GM18873 (cell line): ENCODE data around the gene GPR31.
"Not testable (repeated sequence)": the region's sequence is repeated elsewhere in the genome, so short reads cannot be mapped to it uniquely, and the experiment has no call there.

Source experiments
- ATAC-seq: cut with Tn5 transposase; IDR thresholded peaks from one replicate; pipeline ENCODE4 v1.9.1; 2021; ENCODE audit warnings: mild to moderate bottlenecking, moderate library complexity, moderate number of reproducible peaks; ENCODE audit not compliant: unreplicated experiment, low FRiP score

Gene GPR31, protein sequence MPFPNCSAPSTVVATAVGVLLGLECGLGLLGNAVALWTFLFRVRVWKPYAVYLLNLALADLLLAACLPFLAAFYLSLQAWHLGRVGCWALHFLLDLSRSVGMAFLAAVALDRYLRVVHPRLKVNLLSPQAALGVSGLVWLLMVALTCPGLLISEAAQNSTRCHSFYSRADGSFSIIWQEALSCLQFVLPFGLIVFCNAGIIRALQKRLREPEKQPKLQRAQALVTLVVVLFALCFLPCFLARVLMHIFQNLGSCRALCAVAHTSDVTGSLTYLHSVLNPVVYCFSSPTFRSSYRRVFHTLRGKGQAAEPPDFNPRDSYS

DNA sequence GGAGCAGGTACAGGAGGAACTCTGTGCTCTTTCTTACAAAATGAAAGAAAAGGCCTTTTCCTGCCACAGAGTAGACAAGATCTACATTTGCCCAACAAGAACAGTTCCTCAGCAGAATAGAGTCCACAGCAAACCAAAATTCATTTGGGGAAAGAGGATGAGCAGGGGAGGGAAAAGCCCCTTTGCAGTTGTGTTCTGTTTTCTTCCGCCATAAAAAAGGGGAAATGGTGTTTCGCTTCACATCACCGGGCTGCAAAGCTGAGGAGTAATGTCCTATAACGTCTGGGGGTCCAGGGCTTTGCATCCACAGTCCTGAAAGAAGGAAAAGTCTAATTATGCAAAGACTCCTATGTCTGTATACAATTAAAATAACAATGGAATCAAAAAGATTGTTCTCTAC, at the start of gene GPR31:
TSS of gene GPR31 (minus strand) at position 118 of the 400 bp plus-strand sequence. CDS start 149 bp downstream, outside the sequence.
- no peak for ATAC-seq

GRCh38 chr6:167207527-167207926, 49.7 kb upstream of the GPR31 start:
- no peak for ATAC-seq

DNA sequence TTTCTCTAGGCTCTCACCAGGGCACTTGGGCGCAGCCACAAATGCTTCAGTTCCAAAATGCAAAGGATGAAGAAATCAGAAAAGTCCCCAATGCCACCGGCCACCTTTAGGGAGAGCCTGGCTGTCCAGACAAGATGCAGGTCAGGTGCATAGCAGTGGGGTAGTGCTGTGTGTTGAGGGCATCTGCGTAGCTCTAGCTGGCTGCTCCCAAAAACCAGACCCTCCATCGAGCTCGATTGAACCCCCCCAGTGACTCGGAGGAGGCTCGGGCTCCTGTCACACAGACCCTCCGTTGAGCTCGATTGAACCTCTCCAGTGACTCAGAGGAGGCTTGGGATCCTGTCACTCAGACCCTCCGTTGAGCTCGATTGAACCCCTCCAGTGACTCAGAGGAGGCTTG, 47.5 kb upstream of the GPR31 start:
- not testable (repeated sequence) for ATAC-seq

GRCh38 chr6:167204059-167204348, 46.2 kb upstream of the GPR31 start:
- ATAC-seq, result not testable (repeated sequence)

- not testable (repeated sequence) for ATAC-seq
Observed at GRCh38 chr6:167203261-167204058, 45.7 kb upstream of the GPR31 start.

- ATAC-seq, result not testable (repeated sequence)
Observed at GRCh38 chr6:167202613-167203012, 44.8 kb upstream of the GPR31 start.

GRCh38 chr6:167200806-167201205, 43.0 kb upstream of the GPR31 start:
- ATAC-seq, result no peak

DNA sequence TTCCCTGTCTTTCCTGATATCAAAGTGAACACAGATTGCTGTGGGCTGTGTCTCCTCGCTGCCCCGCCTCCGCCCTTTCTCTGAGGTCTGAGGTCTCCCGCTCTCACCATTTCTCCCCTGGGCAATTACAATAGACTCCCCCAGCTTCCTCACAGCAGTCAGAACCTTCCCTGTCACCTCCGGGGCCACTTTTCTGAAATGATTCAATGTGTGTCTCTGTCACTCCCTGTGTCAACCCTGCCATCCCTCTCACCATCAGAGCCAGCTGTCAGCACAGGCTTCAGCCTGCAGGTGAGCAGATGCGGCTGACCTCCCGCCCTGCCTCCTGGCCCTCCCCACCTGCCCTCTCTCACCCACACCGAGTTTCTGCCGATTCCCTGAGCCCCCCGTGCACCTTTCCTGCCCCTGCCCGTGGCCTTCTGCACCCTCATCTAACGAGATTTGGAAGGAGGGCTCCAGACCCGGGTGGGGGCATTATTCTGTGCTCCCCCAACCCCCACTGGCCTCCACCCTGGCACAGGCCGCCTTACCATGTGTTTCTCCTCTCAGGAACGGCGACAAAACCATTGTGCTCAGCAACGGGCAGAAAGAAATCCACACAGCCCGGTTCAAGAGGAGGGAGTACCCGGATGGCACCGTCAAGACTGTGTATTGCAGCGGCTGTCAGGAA, 38.3 kb upstream of the GPR31 start:
- not testable (repeated sequence) for ATAC-seq

GRCh38 chr6:167193515-167194125, 35.8 kb upstream of the GPR31 start:
- not testable (repeated sequence) for ATAC-seq

GRCh38 chr6:167191043-167191583, 33.3 kb upstream of the GPR31 start:
- not testable (repeated sequence) for ATAC-seq

- ATAC-seq, result not testable (repeated sequence)
Observed at GRCh38 chr6:167187275-167187674, 29.5 kb upstream of the GPR31 start.

- ATAC-seq, result not testable (repeated sequence)
Observed at GRCh38 chr6:167185101-167185500, 27.3 kb upstream of the GPR31 start.

GRCh38 chr6:167182913-167183314, 25.1 kb upstream of the GPR31 start:
- not testable (repeated sequence) for ATAC-seq

- ATAC-seq, result not testable (repeated sequence)
Observed at GRCh38 chr6:167181351-167181750, 23.6 kb upstream of the GPR31 start.

GRCh38 chr6:167180086-167180485, 22.3 kb upstream of the GPR31 start:
- not testable (repeated sequence) for ATAC-seq

DNA sequence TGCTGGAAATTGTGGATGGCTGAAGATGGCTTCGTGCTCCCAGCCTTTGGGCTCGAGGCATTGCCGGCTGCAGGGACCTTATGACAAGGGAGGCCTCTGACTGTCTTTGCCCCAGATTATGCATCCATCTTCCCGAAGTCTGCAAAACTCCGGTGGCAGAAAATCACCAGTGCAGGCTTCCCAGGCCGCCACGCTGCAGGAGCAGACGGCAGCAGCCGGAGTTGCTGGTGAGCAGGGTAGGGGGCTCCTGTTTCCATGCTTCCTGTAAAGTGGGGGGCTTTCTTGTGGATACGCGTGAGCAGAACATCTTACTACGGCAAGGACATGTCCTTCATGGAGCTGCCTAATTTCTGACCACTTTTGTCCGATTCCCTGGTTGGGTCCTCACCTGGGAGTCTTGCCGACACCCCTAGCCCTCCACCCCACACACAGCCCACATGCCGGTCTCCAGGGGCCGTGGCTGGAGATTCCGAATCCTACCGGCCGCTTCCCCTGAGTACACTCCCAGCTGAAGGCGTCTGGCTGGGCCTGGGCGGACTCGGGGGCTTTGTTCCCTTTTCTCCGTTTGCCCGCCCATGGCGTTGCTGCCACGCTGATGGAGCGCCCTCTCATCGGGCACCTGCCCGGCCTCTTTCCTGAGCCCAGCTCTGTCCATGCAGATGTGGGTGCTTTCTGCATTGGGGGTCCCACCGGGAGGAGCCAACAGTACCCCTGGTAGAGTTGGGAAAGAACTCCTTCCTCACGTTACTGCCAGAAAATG, 21.3 kb upstream of the GPR31 start:
- not testable (repeated sequence) for ATAC-seq

- not testable (repeated sequence) for ATAC-seq
Observed at GRCh38 chr6:167177271-167177670, 19.5 kb upstream of the GPR31 start.

- not testable (repeated sequence) for ATAC-seq
Observed at GRCh38 chr6:167172011-167172410, 14.2 kb upstream of the GPR31 start.

GRCh38 chr6:167171300-167171699, 13.5 kb upstream of the GPR31 start:
- ATAC-seq, result not testable (repeated sequence)

DNA sequence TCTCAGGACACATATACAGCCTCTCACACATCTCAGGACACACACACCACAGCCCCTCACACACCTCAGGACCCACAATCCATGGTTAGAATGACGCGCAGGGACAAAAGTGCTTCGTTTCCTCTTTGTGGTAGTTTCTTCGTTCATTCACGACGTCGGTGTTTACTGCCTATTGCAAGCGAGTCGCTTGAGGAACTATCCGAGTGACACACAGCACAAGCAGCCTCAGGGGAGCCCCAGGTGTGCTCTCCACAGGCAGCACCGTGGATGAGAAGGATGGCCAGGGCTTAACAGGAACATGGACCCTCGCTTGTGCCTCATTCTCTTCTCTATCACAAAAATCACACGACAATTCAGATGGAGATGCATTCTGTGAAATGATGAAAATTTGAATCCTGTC, 12.1 kb upstream of the GPR31 start:
- not testable (repeated sequence) for ATAC-seq
